HCT116 (cell line): ENCODE results near the gene SCG3.

Experiments
- CEBPB ChIP-seq: IDR thresholded peaks from 2 replicates; pipeline ENCODE4 v1.6.1; 2012; ENCODE audit warnings: low read depth
- EZH2 ChIP-seq: fragments of 200-600 bp; sonication (generic); IDR thresholded peaks from 2 replicates; pipeline ENCODE4 v1.6.1; 2017; ENCODE audit warnings: antibody characterized with exemption, mixed run types
- FOSL1 ChIP-seq: IDR thresholded peaks from 2 replicates; pipeline ENCODE4 v1.6.1; 2012; ENCODE audit warnings: low read depth
- JUND ChIP-seq: IDR thresholded peaks from 2 replicates; pipeline ENCODE4 v1.6.1; 2012
- MAX ChIP-seq: IDR thresholded peaks from 2 replicates; pipeline ENCODE4 v1.6.1; 2012
- POLR2A ChIP-seq: IDR thresholded peaks from 2 replicates; pipeline ENCODE4 v1.7.0; 2011; ENCODE audit warnings: borderline replicate concordance; ENCODE audit not compliant: insufficient read depth, insufficient read length; ENCODE audit errors: extremely low read depth
- POLR2AphosphoS5 ChIP-seq: IDR thresholded peaks from 2 replicates; pipeline ENCODE4 v1.6.1; 2011; ENCODE audit warnings: mild to moderate bottlenecking, low read depth, low read length, moderate library complexity
- REST ChIP-seq: IDR thresholded peaks from 2 replicates; pipeline ENCODE4 v1.6.1; 2012; ENCODE audit warnings: low read depth
- TCF7L2 ChIP-seq: IDR thresholded peaks from 2 replicates; pipeline ENCODE4 v1.7.0; 2011; ENCODE audit warnings: borderline replicate concordance, inconsistent platforms; ENCODE audit not compliant: insufficient read depth, insufficient read length; ENCODE audit errors: extremely low read depth
- ZNF274 ChIP-seq: fragments of 200-500 bp; sonication (Bioruptor generic); IDR thresholded peaks from 2 replicates; pipeline ENCODE4 v1.6.1; 2014; ENCODE audit warnings: mild to moderate bottlenecking, low read depth, low read length, inconsistent platforms
- TF ChIP-seq, protein P1 (sequence below), 3 experiments: fragments of 200-600 bp in 1 of 3; sonication (generic) in 1 of 3; IDR thresholded peaks in 2 of 3; conservative IDR thresholded peaks in 1 of 3; 2 replicates each; pipeline ENCODE4 v1.5.1; 2012 to 2017; ENCODE audit warnings: low read depth in 2 of 3, low read length in 2 of 3, antibody characterized with exemption in 1 of 3, borderline replicate concordance in 1 of 3, control low read depth in 1 of 3, mild to moderate bottlenecking in 1 of 3, mixed read lengths in 1 of 3, mixed run types in 1 of 3, moderate library complexity in 1 of 3; ENCODE audit not compliant: insufficient read depth in 1 of 3

- no peak for TF ChIP-seq EZH2
- no peak for TF ChIP-seq POLR2AphosphoS5
- no peak for TF ChIP-seq REST
- TF ChIP-seq, protein P1, sequence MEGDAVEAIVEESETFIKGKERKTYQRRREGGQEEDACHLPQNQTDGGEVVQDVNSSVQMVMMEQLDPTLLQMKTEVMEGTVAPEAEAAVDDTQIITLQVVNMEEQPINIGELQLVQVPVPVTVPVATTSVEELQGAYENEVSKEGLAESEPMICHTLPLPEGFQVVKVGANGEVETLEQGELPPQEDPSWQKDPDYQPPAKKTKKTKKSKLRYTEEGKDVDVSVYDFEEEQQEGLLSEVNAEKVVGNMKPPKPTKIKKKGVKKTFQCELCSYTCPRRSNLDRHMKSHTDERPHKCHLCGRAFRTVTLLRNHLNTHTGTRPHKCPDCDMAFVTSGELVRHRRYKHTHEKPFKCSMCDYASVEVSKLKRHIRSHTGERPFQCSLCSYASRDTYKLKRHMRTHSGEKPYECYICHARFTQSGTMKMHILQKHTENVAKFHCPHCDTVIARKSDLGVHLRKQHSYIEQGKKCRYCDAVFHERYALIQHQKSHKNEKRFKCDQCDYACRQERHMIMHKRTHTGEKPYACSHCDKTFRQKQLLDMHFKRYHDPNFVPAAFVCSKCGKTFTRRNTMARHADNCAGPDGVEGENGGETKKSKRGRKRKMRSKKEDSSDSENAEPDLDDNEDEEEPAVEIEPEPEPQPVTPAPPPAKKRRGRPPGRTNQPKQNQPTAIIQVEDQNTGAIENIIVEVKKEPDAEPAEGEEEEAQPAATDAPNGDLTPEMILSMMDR (IDR thresholded peaks at IDR 0.05 in 2 of 3, conservative IDR thresholded peaks at IDR 0.05 in 1 of 3; ENCODE audit: borderline replicate concordance in 1 of 3, insufficient read depth in 1 of 3, low read depth in 2 of 3, low read length in 2 of 3), result no peak
- TF ChIP-seq TCF7L2, result no peak
- no peak for TF ChIP-seq POLR2A
- TF ChIP-seq ZNF274, result no peak
- TF ChIP-seq CEBPB, result no peak
- no peak for TF ChIP-seq FOSL1
- TF ChIP-seq JUND, result no peak
- TF ChIP-seq MAX, result no peak
These were observed 15.3 kb downstream of the SCG3 start for GRCh38 chr15:51696566-51696965.
